ENCODE data around the gene KANK2.
"Not testable (repeated sequence)": the region's sequence is repeated elsewhere in the genome, so short reads cannot be mapped to it uniquely, and the experiment has no call there.

Gene KANK2

GRCh38 chr19:11169896-11170678, 27.3 kb downstream of the KANK2 start:
- no peak for DNase-seq

- DNase-seq: peak; percentile 77
Observed at GRCh38 chr19:11168568-11168967, 28.8 kb downstream of the KANK2 start.

DNA sequence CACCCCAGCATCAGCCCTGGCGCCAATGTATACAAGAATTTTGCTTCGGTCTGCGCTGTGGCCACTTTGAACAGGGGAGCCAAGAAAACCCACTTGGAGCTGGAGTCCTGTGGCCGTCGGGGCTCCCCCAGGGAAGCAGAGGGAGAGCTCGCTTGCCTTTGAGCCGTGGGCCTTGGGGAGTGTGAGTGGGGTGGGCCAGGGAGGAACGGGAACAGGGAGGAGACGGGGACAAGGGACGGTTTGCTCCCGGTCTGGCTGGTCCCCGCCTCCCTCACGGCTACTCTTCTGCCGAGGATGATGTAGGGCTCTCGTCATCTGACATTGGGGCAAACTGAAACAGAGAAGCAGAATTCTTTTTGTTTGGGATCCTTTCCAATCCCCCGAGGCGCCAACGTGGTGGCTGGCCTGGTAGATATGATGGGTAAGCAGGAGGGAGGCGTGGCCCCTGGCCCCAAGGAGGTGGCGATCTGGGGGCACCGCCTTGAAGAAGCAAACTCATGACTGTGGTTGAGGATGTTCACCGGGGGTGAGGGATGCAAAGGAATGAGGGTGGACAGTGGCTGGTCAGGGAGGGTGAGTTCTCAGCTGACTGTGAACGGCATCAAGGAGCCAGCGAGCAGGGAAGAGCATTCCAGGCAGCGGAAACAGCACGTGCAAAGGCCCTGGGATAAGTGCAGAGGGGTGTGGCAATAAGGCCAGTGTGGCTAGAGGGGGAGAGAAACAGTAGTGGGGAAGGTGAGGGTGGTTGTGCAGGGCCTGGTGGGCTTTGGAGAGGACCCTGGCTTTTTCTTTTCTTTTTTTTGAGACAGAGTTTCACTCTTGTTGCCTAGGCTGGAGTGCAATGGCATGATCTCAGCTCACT, 30.8 kb downstream of the KANK2 start:
- peak; percentile 30 for DNase-seq

- DNase-seq: no peak
Observed at GRCh38 chr19:11165486-11166030, 31.8 kb downstream of the KANK2 start.

DNA sequence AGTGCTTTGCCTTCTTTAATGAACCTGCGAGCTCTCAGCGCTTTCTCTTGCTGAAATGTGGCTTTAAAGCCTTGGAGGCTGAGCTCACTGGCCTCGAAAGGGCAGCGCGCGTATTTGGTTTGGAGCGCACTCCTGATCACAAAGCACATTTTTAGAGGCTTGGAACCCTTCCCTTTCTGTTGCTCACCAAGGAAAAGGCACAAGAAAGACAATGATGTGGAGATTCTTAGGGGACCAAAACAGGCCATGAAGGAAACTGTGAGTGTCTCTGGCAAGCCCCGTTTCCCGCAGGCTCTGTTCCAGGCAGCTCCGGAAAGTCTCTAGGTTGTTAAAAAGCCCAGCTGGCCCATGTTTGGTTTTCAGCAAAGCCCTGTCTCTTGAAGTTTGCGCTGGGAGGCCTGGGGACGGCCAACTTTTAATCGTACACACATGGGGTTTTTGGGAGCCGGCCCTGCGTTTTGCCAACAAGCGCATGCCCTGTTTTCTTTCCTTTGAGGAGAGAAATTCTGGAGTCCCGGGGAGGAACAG, 32.4 kb downstream of the KANK2 start:
- DNase-seq: no peak

DNA sequence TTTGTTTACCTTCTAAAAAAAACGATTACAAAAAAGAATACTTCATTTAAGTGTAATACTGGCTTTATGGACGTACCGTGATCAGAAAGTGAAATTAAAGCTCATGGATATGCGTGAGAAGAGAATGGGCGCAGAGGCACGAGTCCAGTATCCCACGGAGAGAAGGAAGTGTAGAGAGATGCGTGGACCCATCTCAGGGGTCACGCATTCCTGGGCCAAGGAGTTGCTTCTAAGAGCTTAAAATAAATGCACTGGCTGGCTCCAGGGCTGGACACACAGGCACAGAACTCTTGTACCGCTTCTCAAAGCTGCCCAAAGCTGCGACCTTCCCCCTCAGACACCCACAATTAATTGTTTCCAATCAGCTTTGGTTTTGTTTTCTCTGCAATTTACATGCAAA, 33.0 kb downstream of the KANK2 start:
- no peak for DNase-seq

DNA sequence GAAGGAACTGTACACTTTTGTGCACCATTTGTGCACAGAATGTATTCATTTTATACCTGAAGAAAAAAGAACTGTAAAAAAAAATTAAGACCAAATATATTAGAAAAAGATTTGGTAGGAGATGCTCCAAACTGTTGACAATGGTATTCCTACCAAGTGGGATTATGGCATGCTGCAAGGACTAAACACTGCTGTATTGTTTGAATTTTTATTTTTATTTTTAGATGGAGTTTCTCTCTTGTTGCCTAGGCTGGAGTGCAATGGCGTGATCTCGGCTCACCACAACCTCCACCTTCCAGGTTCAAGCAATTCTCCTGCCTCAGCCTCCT, 36.9 kb downstream of the KANK2 start:
- not testable (repeated sequence) for DNase-seq

DNA sequence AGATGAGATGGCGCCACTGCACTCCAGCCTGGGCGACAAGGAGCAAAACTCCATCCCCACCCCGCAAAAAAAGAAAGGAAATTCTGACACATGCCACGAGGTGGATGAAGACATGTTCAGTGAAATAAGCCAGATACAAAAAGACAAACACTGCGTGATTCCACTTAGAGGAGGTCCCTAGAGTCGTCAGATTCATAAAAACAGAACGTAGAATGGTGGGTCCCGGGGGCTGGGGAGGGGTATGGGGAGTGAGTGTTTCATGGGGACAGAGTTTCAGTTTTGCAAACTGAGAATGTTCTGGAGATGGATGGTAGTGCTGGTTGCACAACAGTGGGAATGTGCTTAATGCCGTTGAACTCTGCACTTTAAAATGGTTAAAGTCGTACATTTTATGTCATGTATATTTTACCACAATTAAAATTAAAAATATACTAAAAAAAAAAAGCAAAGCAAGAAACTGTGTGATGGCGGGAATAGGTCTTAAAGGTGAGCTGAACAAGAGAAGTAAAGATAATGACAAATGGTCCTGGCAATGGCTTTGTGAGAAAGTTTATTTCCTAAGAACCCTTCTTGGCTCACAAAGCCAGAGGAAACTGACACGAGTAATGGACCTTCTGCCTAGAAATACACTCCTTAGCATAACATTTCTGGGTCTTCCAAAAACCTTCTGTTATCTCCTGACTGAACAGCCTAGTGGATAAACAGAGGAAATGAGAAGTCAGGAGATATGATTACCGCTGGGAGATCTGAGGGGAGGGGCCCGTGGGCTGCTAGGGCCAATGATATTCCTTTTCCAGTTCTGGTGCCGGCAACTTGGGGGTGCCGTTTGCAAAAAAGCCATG, 37.5 kb downstream of the KANK2 start:
- DNase-seq: no peak

- DNase-seq: peak; percentile 94
Observed at GRCh38 chr19:11155373-11156120, 41.8 kb downstream of the KANK2 start, which contains the start of gene SPC24. Gene SPC24 (minus strand): TSS chr19:11155782. CDS start chr19:11155776, 6 bp downstream.

GRCh38 chr19:11154683-11155047, 42.7 kb downstream of the KANK2 start:
- no peak for DNase-seq

DNA sequence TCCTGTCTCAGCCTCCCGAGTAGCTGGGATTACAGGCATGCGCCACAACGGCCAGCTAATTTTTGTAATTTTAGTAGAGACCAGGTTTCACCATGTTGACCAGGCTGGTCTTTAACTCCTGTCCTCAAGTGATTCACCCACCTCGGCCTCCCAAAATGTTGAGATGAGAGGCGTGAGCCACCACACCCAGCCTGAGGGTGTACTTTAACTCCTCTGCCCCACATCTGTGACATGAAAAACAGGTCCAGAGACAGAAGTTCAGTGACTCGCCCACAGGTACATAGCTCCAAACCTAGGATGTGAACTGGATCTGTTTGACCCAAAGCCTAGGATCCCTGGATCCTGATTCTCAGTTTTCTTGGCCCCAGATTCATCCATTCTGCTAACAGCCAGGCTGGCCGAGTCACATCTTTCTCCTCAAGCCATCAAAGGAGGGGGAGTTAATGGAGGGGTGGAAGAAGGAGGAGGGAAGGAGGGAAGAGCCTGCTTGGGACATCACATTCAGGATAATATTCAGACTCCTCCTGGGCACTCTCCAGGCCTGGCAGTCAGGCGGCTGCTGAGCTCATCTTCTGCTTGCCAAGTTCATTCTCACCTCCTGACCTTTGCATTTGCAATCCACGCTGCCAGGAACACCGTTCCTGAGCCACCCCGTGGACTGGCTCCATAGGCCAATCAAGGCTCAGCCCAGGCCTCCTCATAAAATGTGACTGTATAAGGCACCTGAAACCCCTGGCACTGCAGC, 44.9 kb downstream of the KANK2 start:
- no peak for DNase-seq

GRCh38 chr19:11151181-11151580, 46.2 kb downstream of the KANK2 start:
- no peak for DNase-seq

DNA sequence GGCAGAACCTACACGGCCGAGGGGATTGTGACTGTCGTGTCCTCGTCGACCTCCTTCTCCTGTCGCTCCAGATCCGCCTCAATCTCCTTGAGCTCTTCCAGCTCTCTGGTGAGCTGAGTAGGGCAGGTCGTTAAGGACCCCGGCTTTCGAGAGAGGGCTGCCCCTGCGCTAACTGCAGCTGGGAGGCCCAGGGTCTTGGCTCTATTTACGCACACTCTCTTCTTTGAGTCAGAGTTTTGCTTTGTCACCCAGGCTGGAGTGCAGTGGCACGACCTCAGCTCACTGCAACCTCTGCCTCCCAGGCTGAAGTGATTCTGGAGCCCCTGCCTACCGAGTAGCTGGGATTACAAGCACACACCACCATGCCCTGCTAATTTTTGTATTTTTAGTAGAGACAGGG, 49.3 kb downstream of the KANK2 start:
- DNase-seq: no peak

DNA sequence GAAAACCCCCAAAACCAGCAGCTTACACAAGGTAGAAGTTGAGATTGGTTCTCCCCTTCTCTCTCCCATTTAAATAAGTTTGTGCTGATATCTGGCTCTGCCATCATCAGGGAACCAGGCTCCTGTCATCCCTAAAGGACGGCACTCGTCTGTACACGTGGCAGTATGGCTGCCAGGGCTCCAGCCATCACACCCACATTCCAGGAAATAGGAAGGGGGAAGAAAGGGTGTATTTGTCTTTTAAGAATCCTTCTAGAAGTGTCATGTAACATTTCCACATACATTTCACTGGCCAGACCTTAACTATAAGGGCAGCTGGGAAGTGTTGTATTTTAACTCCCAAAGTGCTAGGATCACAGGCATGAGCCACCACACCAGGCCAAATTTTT, 51.8 kb downstream of the KANK2 start:
- DNase-seq: no peak

- peak; percentile 63 for DNase-seq
Observed at GRCh38 chr19:11142528-11143171, 54.7 kb downstream of the KANK2 start.

- no peak for DNase-seq
Observed at GRCh38 chr19:11141937-11142527, 55.3 kb downstream of the KANK2 start.

- no peak for DNase-seq
Observed at GRCh38 chr19:11140896-11141295, 56.4 kb downstream of the KANK2 start.

DNA sequence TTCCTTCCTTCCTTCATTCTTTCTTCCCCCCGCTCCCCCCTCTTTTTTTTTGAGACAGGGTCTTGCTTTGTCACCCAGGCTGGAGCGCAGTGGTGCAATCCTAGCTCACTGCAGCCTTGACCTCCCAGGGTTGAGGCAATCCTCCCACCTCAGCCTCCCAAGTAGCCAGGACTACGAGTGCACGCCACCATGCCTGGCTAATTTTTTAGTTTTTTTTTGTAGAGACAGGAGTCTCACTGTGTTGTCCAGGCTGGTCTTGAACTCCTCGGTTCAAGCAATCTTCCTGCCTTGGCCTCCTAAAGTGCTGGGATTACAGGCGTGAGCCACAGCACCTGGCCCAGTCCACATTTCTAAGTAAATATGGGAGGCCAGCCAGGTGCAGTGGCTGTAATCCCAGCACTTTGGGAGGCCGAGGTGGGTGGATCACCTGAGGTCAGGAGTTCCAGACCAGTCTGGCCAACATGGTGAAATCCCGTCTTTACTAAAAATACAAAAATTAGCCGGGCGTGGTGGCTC, 57.3 kb downstream of the KANK2 start:
- not testable (repeated sequence) for DNase-seq

GRCh38 chr19:11138601-11139300, 58.6 kb downstream of the KANK2 start:
- DNase-seq: peak; percentile 55
